ENCODE data around the gene CACNA1I.

The CACNA1I gene

DNA sequence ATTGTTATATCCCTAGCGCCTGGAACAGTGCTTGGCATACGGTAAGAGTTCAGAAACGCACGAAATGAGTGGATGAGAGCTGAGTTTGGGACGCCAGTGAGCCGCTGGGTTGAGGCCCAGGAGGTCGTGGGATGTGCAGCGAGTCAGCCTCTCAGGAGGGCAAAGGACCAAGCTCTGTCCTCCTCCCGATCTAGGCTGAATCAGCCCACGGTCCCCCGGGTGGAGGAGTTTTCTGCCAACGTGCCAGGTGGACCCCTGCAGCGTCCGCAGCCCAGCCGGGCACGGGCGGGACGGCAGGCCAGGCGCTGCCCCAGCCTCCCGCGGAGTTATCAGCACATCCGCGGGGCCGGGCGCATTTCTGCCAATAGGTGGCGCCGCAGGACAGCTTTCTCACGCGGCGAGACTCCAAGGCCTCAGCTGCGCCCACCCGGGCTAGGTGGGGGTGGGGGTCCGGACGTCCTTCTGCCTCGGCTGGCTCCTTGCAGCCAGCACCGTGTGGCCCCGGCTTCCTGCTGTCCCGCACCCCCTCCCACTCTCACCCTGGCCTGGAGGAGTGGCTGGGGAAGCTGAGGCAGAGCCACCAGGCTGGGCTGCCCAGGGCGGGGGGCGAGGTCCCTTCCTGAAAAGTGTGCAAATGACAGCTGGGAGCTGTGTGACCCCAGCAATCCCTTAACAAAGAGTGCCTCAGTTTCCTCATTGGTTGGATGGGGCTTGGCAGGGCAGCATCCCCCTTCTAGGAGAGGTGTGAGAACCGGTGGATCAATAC, 35.8 kb upstream of the CACNA1I start (continued):
- TF ChIP-seq SP2 (tag by site-specific recombination; IDR thresholded peaks at IDR 0.05) = no peak
- TF ChIP-seq ZNF433 (tag by site-specific recombination; IDR thresholded peaks at IDR 0.05; ENCODE audit: low read depth) = no peak
- TF ChIP-seq, protein P1, sequence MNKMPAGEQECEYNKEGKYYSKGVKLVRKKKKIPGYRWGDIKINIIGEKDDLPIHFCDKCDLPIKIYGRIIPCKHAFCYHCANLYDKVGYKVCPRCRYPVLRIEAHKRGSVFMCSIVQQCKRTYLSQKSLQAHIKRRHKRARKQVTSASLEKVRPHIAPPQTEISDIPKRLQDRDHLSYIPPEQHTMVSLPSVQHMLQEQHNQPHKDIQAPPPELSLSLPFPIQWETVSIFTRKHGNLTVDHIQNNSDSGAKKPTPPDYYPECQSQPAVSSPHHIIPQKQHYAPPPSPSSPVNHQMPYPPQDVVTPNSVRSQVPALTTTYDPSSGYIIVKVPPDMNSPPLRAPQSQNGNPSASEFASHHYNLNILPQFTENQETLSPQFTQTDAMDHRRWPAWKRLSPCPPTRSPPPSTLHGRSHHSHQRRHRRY (tag by site-specific recombination; IDR thresholded peaks at IDR 0.05) = no peak
- TF ChIP-seq GFI1B (tag by site-specific recombination; IDR thresholded peaks at IDR 0.05) = no peak
- TF ChIP-seq, protein P2, sequence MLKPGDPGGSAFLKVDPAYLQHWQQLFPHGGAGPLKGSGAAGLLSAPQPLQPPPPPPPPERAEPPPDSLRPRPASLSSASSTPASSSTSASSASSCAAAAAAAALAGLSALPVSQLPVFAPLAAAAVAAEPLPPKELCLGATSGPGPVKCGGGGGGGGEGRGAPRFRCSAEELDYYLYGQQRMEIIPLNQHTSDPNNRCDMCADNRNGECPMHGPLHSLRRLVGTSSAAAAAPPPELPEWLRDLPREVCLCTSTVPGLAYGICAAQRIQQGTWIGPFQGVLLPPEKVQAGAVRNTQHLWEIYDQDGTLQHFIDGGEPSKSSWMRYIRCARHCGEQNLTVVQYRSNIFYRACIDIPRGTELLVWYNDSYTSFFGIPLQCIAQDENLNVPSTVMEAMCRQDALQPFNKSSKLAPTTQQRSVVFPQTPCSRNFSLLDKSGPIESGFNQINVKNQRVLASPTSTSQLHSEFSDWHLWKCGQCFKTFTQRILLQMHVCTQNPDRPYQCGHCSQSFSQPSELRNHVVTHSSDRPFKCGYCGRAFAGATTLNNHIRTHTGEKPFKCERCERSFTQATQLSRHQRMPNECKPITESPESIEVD (tag by site-specific recombination; IDR thresholded peaks at IDR 0.05) = no peak
- TF ChIP-seq ZNF138 (tag by site-specific recombination; IDR thresholded peaks at IDR 0.05; ENCODE audit: borderline replicate concordance) = no peak
- TF ChIP-seq ZNF174 (tag by site-specific recombination; IDR thresholded peaks at IDR 0.05) = no peak
- no peak for TF ChIP-seq ZNF596 (tag by site-specific recombination; IDR thresholded peaks at IDR 0.05)
- TF ChIP-seq, protein P3, sequence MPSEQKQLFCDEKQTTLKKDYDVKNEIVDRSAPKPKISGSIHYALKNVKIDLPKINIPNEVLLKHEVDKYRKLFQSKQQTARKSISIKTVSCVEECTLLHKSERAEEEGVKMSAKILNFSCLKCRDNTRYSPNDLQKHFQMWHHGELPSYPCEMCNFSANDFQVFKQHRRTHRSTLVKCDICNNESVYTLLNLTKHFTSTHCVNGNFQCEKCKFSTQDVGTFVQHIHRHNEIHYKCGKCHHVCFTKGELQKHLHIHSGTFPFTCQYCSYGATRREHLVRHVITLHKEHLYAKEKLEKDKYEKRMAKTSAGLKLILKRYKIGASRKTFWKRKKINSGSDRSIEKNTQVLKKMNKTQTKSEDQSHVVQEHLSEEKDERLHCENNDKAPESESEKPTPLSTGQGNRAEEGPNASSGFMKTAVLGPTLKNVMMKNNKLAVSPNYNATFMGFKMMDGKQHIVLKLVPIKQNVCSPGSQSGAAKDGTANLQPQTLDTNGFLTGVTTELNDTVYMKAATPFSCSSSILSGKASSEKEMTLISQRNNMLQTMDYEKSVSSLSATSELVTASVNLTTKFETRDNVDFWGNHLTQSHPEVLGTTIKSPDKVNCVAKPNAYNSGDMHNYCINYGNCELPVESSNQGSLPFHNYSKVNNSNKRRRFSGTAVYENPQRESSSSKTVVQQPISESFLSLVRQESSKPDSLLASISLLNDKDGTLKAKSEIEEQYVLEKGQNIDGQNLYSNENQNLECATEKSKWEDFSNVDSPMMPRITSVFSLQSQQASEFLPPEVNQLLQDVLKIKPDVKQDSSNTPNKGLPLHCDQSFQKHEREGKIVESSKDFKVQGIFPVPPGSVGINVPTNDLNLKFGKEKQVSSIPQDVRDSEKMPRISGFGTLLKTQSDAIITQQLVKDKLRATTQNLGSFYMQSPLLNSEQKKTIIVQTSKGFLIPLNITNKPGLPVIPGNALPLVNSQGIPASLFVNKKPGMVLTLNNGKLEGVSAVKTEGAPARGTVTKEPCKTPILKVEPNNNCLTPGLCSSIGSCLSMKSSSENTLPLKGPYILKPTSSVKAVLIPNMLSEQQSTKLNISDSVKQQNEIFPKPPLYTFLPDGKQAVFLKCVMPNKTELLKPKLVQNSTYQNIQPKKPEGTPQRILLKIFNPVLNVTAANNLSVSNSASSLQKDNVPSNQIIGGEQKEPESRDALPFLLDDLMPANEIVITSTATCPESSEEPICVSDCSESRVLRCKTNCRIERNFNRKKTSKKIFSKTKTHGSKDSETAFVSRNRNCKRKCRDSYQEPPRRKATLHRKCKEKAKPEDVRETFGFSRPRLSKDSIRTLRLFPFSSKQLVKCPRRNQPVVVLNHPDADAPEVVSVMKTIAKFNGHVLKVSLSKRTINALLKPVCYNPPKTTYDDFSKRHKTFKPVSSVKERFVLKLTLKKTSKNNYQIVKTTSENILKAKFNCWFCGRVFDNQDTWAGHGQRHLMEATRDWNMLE (tag by site-specific recombination; conservative IDR thresholded peaks at IDR 0.05; ENCODE audit: low read depth) = no peak
- peak; percentile 86 for TF ChIP-seq ZBTB8A (tag by site-specific recombination; IDR thresholded peaks at IDR 0.05)
- TF ChIP-seq, protein P4, sequence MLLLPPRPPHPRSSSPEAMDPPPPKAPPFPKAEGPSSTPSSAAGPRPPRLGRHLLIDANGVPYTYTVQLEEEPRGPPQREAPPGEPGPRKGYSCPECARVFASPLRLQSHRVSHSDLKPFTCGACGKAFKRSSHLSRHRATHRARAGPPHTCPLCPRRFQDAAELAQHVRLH (tag by site-specific recombination; IDR thresholded peaks at IDR 0.05) = no peak
- TF ChIP-seq KLF16 (tag by site-specific recombination; IDR thresholded peaks at IDR 0.05) = peak; percentile 72; the same call in 1 of the 2 replicates
- TF ChIP-seq, protein P5, sequence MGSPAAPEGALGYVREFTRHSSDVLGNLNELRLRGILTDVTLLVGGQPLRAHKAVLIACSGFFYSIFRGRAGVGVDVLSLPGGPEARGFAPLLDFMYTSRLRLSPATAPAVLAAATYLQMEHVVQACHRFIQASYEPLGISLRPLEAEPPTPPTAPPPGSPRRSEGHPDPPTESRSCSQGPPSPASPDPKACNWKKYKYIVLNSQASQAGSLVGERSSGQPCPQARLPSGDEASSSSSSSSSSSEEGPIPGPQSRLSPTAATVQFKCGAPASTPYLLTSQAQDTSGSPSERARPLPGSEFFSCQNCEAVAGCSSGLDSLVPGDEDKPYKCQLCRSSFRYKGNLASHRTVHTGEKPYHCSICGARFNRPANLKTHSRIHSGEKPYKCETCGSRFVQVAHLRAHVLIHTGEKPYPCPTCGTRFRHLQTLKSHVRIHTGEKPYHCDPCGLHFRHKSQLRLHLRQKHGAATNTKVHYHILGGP (tag by site-specific recombination; IDR thresholded peaks at IDR 0.05) = no peak
- no peak for TF ChIP-seq ZNF140 (tag by site-specific recombination; IDR thresholded peaks at IDR 0.05)
- TF ChIP-seq ZSCAN16 (tag by site-specific recombination; IDR thresholded peaks at IDR 0.05) = no peak
- TF ChIP-seq ZNF214 (tag by site-specific recombination; IDR thresholded peaks at IDR 0.05; ENCODE audit: borderline replicate concordance) = no peak
- no peak; the same call in 1 of the 2 replicates for TF ChIP-seq ZNF623 (tag by site-specific recombination; IDR thresholded peaks at IDR 0.05)
- TF ChIP-seq ZNF114 (tag by site-specific recombination; IDR thresholded peaks at IDR 0.05) = no peak
- TF ChIP-seq, protein P6, sequence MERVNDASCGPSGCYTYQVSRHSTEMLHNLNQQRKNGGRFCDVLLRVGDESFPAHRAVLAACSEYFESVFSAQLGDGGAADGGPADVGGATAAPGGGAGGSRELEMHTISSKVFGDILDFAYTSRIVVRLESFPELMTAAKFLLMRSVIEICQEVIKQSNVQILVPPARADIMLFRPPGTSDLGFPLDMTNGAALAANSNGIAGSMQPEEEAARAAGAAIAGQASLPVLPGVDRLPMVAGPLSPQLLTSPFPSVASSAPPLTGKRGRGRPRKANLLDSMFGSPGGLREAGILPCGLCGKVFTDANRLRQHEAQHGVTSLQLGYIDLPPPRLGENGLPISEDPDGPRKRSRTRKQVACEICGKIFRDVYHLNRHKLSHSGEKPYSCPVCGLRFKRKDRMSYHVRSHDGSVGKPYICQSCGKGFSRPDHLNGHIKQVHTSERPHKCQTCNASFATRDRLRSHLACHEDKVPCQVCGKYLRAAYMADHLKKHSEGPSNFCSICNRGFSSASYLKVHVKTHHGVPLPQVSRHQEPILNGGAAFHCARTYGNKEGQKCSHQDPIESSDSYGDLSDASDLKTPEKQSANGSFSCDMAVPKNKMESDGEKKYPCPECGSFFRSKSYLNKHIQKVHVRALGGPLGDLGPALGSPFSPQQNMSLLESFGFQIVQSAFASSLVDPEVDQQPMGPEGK (tag by site-specific recombination; IDR thresholded peaks at IDR 0.05) = peak; percentile 91
- TF ChIP-seq ZNF837 (tag by site-specific recombination; IDR thresholded peaks at IDR 0.05) = no peak
- no peak for TF ChIP-seq ZNF544 (tag by site-specific recombination; IDR thresholded peaks at IDR 0.05)
- peak; percentile 83 for TF ChIP-seq ZEB2 (tag by site-specific recombination; IDR thresholded peaks at IDR 0.05)
- TF ChIP-seq, protein P7, sequence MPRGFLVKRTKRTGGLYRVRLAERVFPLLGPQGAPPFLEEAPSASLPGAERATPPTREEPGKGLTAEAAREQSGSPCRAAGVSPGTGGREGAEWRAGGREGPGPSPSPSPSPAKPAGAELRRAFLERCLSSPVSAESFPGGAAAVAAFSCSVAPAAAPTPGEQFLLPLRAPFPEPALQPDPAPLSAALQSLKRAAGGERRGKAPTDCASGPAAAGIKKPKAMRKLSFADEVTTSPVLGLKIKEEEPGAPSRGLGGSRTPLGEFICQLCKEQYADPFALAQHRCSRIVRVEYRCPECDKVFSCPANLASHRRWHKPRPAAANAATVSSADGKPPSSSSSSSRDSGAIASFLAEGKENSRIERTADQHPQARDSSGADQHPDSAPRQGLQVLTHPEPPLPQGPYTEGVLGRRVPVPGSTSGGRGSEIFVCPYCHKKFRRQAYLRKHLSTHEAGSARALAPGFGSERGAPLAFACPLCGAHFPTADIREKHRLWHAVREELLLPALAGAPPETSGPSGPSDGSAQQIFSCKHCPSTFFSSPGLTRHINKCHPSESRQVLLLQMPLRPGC (tag by site-specific recombination; IDR thresholded peaks at IDR 0.05) = peak; percentile 66; the same call in 1 of the 2 replicates
- no peak for TF ChIP-seq MYNN (tag by site-specific recombination; IDR thresholded peaks at IDR 0.05; ENCODE audit: borderline replicate concordance)
- TF ChIP-seq EGR2 (tag by site-specific recombination; IDR thresholded peaks at IDR 0.05; ENCODE audit: low read depth) = peak; percentile 73
- no peak for TF ChIP-seq ZNF548 (tag by site-specific recombination; IDR thresholded peaks at IDR 0.05)
- TF ChIP-seq ZNF585B (tag by site-specific recombination; IDR thresholded peaks at IDR 0.05) = no peak

All from HEK293 (cell line).